NB4 (cell line): ENCODE measurements around the gene VASN.
A peak's percentile ranks its signal among the peaks of the same experiment; 100 is the strongest.

Experiments
- DNase-seq: peaks from one replicate; pipeline ENCODE4 v3.0.0; 2010; ENCODE audit warnings: low read depth
- H3K4me3 ChIP-seq: one replicate; pipeline ENCODE4 v1.5.1; 2011; ENCODE audit warnings: mild to moderate bottlenecking, low read depth, low read length, moderate library complexity
- CTCF ChIP-seq: IDR thresholded peaks from one replicate; pipeline ENCODE4 v1.5.1; 2012; ENCODE audit warnings: low read depth, low read length
- MAX ChIP-seq: IDR thresholded peaks from 2 replicates; pipeline ENCODE4 v1.6.1; 2011; ENCODE audit warnings: low read depth, low read length
- MYC ChIP-seq: IDR thresholded peaks from 2 replicates; pipeline ENCODE4 v1.6.1; 2011; ENCODE audit warnings: low read depth, low read length
- POLR2A ChIP-seq: IDR thresholded peaks from 2 replicates; pipeline ENCODE4 v1.6.1; 2011; ENCODE audit warnings: mild to moderate bottlenecking; ENCODE audit not compliant: insufficient read length; ENCODE audit errors: extremely low read depth

The VASN gene

GRCh38 chr16:4345836-4346781 is 25.5 kb upstream of the VASN start:
- DNase-seq: peak; percentile 85
- TF ChIP-seq CTCF: no peak
- no peak; the same call in 1 of the 2 replicates for TF ChIP-seq MAX
- TF ChIP-seq MYC: no peak
- no peak for TF ChIP-seq POLR2A

GRCh38 chr16:4347010-4347409 is 24.6 kb upstream of the VASN start:
- peak; percentile 94 for DNase-seq
- H3K4me3 ChIP-seq: peak overlapping the region; percentile 32
- TF ChIP-seq MAX (no peak), POLR2A (no peak), CTCF (no peak), MYC (no peak)

More at GRCh38 chr16:4345836-4346781, 25.5 kb upstream of the VASN start:
- H3K4me3 ChIP-seq: peak overlapping the region; percentile 32

GRCh38 chr16:4347765-4348509 is 23.7 kb upstream of the VASN start:
- no peak for TF ChIP-seq CTCF
- TF ChIP-seq POLR2A: no peak
- no peak for TF ChIP-seq MAX
- no peak for TF ChIP-seq MYC
- H3K4me3 ChIP-seq: peak overlapping the region; percentile 32
- peak; percentile 68 for DNase-seq

- DNase-seq: no peak
- H3K4me3 ChIP-seq: peak overlapping the region; percentile 94
- TF ChIP-seq MAX (no peak), POLR2A (no peak), CTCF (no peak), MYC (no peak)
Observed at GRCh38 chr16:4349332-4349731, 22.3 kb upstream of the VASN start.

- TF ChIP-seq CTCF: no peak
- TF ChIP-seq MYC: no peak
- TF ChIP-seq POLR2A: no peak
- TF ChIP-seq MAX: no peak
- H3K4me3 ChIP-seq: peak overlapping the region; percentile 94
- no peak for DNase-seq
Observed at GRCh38 chr16:4350365-4350786, 21.3 kb upstream of the VASN start.
